ENCODE measurements around the gene PCDHGA2.
"Not testable (repeated sequence)": the region's sequence is repeated elsewhere in the genome, so short reads cannot be mapped to it uniquely, and the experiment has no call there.

The PCDHGA2 gene

DNA sequence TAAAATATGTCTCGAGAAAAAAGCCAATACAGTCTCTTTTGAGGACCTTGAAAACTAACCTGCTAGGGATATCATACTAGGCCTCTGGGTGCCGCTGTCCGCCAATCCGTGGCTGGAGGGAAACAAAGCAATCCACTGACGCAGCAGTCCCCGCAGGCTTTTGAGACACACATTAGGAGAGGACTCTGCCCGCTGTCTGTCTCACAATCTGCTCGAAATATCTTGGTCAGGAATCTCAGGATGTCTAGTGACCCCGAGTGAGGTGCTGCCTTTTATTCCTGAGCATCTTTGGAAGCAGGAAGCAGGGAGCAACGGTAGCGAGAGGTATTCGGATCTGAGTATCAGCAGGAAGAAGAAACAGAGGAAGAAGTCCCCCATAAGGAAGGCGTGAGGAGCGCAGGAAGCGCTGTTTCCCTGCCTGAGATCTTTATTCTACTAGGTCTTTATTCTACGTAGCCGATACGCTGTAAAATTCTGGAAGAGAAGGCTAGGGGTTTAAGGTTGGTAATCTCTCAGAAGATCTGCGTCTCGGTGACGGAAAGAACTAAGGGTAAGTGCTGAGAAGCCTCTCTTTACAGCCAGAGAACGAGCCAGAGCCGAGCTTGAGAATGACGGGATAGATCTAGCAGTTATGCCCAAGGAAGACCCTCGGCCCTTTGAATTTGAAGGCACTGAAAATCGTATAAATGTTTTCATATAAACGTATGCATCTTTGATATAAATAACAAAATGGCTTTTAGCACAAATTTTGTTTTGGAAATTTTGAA, 12.3 kb upstream of the PCDHGA2 start:
- H3K27me3 ChIP-seq (ENCODE audit: control insufficient read depth, low read length), result no peaks in the 10 kb centered on the region
- peak overlapping the region; percentile 73 for H3K4me2 ChIP-seq (ENCODE audit: low read length)
- H3K4me1 ChIP-seq (ENCODE audit: control insufficient read depth, low read length), result peaks cover 37% of the 10 kb centered on the region
- peak overlapping the region; percentile 31; the same call in 1 of the 2 replicates for H3K27ac ChIP-seq (ENCODE audit: low read depth, low read length)
- no peaks in the 10 kb centered on the region for H3K9me2 ChIP-seq (replicated peaks; ENCODE audit: control insufficient read depth, low read length)
- H3K79me2 ChIP-seq (ENCODE audit: control insufficient read depth, low read length), result no peaks in the 10 kb centered on the region
- no peaks in the 10 kb centered on the region for H4K20me1 ChIP-seq (ENCODE audit: control insufficient read depth, insufficient read depth, low read depth, low read length)
- peaks cover 12% of the 10 kb centered on the region; the same call in 1 of the 2 replicates for H3K9me3 ChIP-seq (ENCODE audit: control insufficient read depth, insufficient read depth, low read length)
- H3K4me3 ChIP-seq (ENCODE audit: low read length), result peak overlapping the region; percentile 80
- no peaks in the 10 kb centered on the region for H3F3A ChIP-seq (ENCODE audit: control insufficient read depth, insufficient read depth)
- no peaks in the 10 kb centered on the region for H3K36me3 ChIP-seq (ENCODE audit: control insufficient read depth, low read length)
- peak; percentile 75 for TF ChIP-seq CTCF (IDR thresholded peaks at IDR 0.05; ENCODE audit: low read depth, low read length, poor library complexity, severe bottlenecking)
- TF ChIP-seq EZH2phosphoT487 (IDR thresholded peaks at IDR 0.05; ENCODE audit: borderline replicate concordance, low read length), result no peak

- Histone ChIP-seq H3K36me3 (ENCODE audit: control insufficient read depth, low read length) (no peaks in the 10 kb centered on the region), H3K79me2 (ENCODE audit: control insufficient read depth, low read length) (no peaks in the 10 kb centered on the region), H3K9me3 (ENCODE audit: control insufficient read depth, insufficient read depth, low read length) (peaks cover 12% of the 10 kb centered on the region; the same call in 1 of the 2 replicates), H3F3A (ENCODE audit: control insufficient read depth, insufficient read depth) (no peaks in the 10 kb centered on the region), H4K20me1 (ENCODE audit: control insufficient read depth, insufficient read depth, low read depth, low read length) (no peaks in the 10 kb centered on the region), H3K27me3 (ENCODE audit: control insufficient read depth, low read length) (no peaks in the 10 kb centered on the region), H3K4me1 (ENCODE audit: control insufficient read depth, low read length) (peaks cover 26% of the 10 kb centered on the region), H3K27ac (ENCODE audit: low read depth, low read length) (no peak overlapping the region), H3K4me2 (ENCODE audit: low read length) (no peak overlapping the region), H3K4me3 (ENCODE audit: low read length) (no peak overlapping the region), H3K9me2 (replicated peaks; ENCODE audit: control insufficient read depth, low read length) (no peaks in the 10 kb centered on the region)
- TF ChIP-seq EZH2phosphoT487 (IDR thresholded peaks at IDR 0.05; ENCODE audit: borderline replicate concordance, low read length) (no peak), CTCF (IDR thresholded peaks at IDR 0.05; ENCODE audit: low read depth, low read length, poor library complexity, severe bottlenecking) (no peak)
These were observed 10.3 kb upstream of the PCDHGA2 start for GRCh38 chr5:141328231-141328630.

DNA sequence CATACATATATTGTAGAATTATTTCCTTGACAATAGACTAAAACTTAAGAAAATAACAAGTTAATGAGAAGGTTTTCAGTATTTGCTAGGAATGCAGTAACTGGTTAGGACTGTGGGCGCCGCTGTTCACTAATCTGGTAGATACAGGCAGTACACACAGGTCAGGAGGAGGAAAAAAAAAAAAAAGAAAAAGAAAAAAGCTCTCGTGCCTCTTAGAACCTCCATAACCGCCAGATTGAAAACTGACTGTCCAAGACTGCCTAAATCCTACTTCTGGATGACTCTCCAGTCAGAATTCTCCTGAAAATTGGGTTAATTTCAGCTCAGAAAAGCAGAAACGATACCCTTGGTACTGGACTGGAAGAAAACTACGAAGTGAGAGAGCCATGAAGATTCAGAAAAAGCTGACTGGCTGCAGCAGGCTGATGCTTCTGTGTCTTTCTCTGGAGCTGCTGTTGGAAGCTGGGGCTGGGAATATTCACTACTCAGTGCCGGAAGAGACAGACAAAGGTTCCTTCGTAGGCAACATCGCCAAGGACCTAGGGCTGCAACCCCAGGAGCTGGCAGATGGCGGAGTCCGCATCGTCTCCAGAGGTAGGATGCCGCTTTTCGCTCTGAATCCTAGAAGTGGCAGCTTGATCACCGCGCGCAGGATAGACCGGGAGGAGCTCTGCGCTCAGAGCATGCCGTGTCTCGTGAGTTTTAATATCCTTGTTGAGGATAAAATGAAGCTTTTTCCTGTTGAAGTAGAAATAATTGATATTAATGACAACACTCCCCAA, 8.1 kb upstream of the PCDHGA2 start, which contains the start of gene PCDHGA1:
TSS of gene PCDHGA1 (plus strand) at position 216 of the 782 bp plus-strand sequence.
- Histone ChIP-seq H3F3A (ENCODE audit: control insufficient read depth, insufficient read depth) (no peaks in the 10 kb centered on the region), H3K9me2 (replicated peaks; ENCODE audit: control insufficient read depth, low read length) (no peaks in the 10 kb centered on the region), H3K27me3 (ENCODE audit: control insufficient read depth, low read length) (no peaks in the 10 kb centered on the region), H3K79me2 (ENCODE audit: control insufficient read depth, low read length) (no peaks in the 10 kb centered on the region), H3K36me3 (ENCODE audit: control insufficient read depth, low read length) (no peaks in the 10 kb centered on the region), H3K4me2 (ENCODE audit: low read length) (peak within 1 kb of the TSS; percentile 72), H3K27ac (ENCODE audit: low read depth, low read length) (no peak within 1 kb of the TSS), H3K4me1 (ENCODE audit: control insufficient read depth, low read length) (peaks cover 40% of the 10 kb centered on the region), H3K4me3 (ENCODE audit: low read length) (peak within 1 kb of the TSS; percentile 69), H4K20me1 (ENCODE audit: control insufficient read depth, insufficient read depth, low read depth, low read length) (no peaks in the 10 kb centered on the region), H3K9me3 (ENCODE audit: control insufficient read depth, insufficient read depth, low read length) (peaks cover 16% of the 10 kb centered on the region; the same call in 1 of the 2 replicates)
- TF ChIP-seq CTCF (IDR thresholded peaks at IDR 0.05; ENCODE audit: low read depth, low read length, poor library complexity, severe bottlenecking) (peak; percentile 58), EZH2phosphoT487 (IDR thresholded peaks at IDR 0.05; ENCODE audit: borderline replicate concordance, low read length) (no peak)

- not testable (repeated sequence) for H3K9me2 ChIP-seq (replicated peaks; ENCODE audit: control insufficient read depth, low read length); H3K79me2 ChIP-seq (ENCODE audit: control insufficient read depth, low read length); H3K27ac ChIP-seq (ENCODE audit: low read depth, low read length); H3K36me3 ChIP-seq (ENCODE audit: control insufficient read depth, low read length); H3K27me3 ChIP-seq (ENCODE audit: control insufficient read depth, low read length); H3K4me2 ChIP-seq (ENCODE audit: low read length); H3F3A ChIP-seq (ENCODE audit: control insufficient read depth, insufficient read depth); H3K4me3 ChIP-seq (ENCODE audit: low read length); H4K20me1 ChIP-seq (ENCODE audit: control insufficient read depth, insufficient read depth, low read depth, low read length)
- peaks cover 26% of the 10 kb centered on the region for H3K4me1 ChIP-seq (ENCODE audit: control insufficient read depth, low read length)
- peaks cover 11% of the 10 kb centered on the region; the same call in 1 of the 2 replicates for H3K9me3 ChIP-seq (ENCODE audit: control insufficient read depth, insufficient read depth, low read length)
These were observed 6.0 kb upstream of the PCDHGA2 start for GRCh38 chr5:141332571-141332970.

- not testable (repeated sequence) for H3K9me2 ChIP-seq (replicated peaks; ENCODE audit: control insufficient read depth, low read length); H3K4me1 ChIP-seq (ENCODE audit: control insufficient read depth, low read length); H3K27me3 ChIP-seq (ENCODE audit: control insufficient read depth, low read length); H3K4me3 ChIP-seq (ENCODE audit: low read length); H4K20me1 ChIP-seq (ENCODE audit: control insufficient read depth, insufficient read depth, low read depth, low read length); H3K4me2 ChIP-seq (ENCODE audit: low read length); H3K79me2 ChIP-seq (ENCODE audit: control insufficient read depth, low read length); H3K36me3 ChIP-seq (ENCODE audit: control insufficient read depth, low read length); H3F3A ChIP-seq (ENCODE audit: control insufficient read depth, insufficient read depth); H3K27ac ChIP-seq (ENCODE audit: low read depth, low read length)
- peaks cover 23% of the 10 kb centered on the region; the same call in 1 of the 2 replicates for H3K9me3 ChIP-seq (ENCODE audit: control insufficient read depth, insufficient read depth, low read length)
These were observed 2.3 kb downstream of the PCDHGA2 start for GRCh38 chr5:141340781-141341354.
